Measurements from ENCODE around the gene CRYBB3.
"Not testable (repeated sequence)": the region's sequence is repeated elsewhere in the genome, so short reads cannot be mapped to it uniquely, and the experiment has no call there.

CRYBB3 gene

GRCh38 chr22:25176175-25176574 is 23.5 kb upstream of the CRYBB3 start:
- DNase-seq (ENCODE audit: low spot score): no peak

- DNase-seq (ENCODE audit: low spot score): no peak
Observed at GRCh38 chr22:25176799-25177198, 22.9 kb upstream of the CRYBB3 start.

GRCh38 chr22:25177226-25177625 is 22.4 kb upstream of the CRYBB3 start:
- no peak for DNase-seq (ENCODE audit: low spot score)

GRCh38 chr22:25177895-25178294 is 21.8 kb upstream of the CRYBB3 start:
- no peak for DNase-seq (ENCODE audit: low spot score)

- not testable (repeated sequence) for DNase-seq (ENCODE audit: low spot score)
Observed at GRCh38 chr22:25178348-25178747, 21.3 kb upstream of the CRYBB3 start.

- not testable (repeated sequence) for DNase-seq (ENCODE audit: low spot score)
Observed at GRCh38 chr22:25178869-25179631, 20.6 kb upstream of the CRYBB3 start.

GRCh38 chr22:25182131-25183110 is 17.2 kb upstream of the CRYBB3 start:
- DNase-seq (ENCODE audit: low spot score): no peak

- DNase-seq (ENCODE audit: low spot score): no peak
Observed at GRCh38 chr22:25183949-25184619, 15.6 kb upstream of the CRYBB3 start.

GRCh38 chr22:25186140-25186539 is 13.5 kb upstream of the CRYBB3 start:
- DNase-seq (ENCODE audit: low spot score): no peak

- DNase-seq (ENCODE audit: low spot score): no peak
Observed at GRCh38 chr22:25187469-25187868, 12.2 kb upstream of the CRYBB3 start.

- no peak for DNase-seq (ENCODE audit: low spot score)
Observed at GRCh38 chr22:25192406-25192805, 7.3 kb upstream of the CRYBB3 start.

- no peak for DNase-seq (ENCODE audit: low spot score)
Observed at GRCh38 chr22:25193130-25193529, 6.5 kb upstream of the CRYBB3 start.

GRCh38 chr22:25193548-25193947 is 6.1 kb upstream of the CRYBB3 start:
- no peak for DNase-seq (ENCODE audit: low spot score)

GRCh38 chr22:25196326-25196725 is 3.3 kb upstream of the CRYBB3 start:
- no peak for DNase-seq (ENCODE audit: low spot score)

GRCh38 chr22:25197340-25197739 is 2.3 kb upstream of the CRYBB3 start:
- no peak for DNase-seq (ENCODE audit: low spot score)

GRCh38 chr22:25200967-25201366 is 1.3 kb downstream of the CRYBB3 start:
- DNase-seq (ENCODE audit: low spot score): no peak

- no peak for DNase-seq (ENCODE audit: low spot score)
Observed at GRCh38 chr22:25201557-25202273, 2.1 kb downstream of the CRYBB3 start.

- peak; percentile 35 for DNase-seq (ENCODE audit: low spot score)
Observed at GRCh38 chr22:25202290-25202921, 2.7 kb downstream of the CRYBB3 start.

- no peak for DNase-seq (ENCODE audit: low spot score)
Observed at GRCh38 chr22:25203082-25203481, 3.4 kb downstream of the CRYBB3 start.

- DNase-seq (ENCODE audit: low spot score): not testable (repeated sequence)
Observed at GRCh38 chr22:25204547-25204946, 4.9 kb downstream of the CRYBB3 start.

- DNase-seq (ENCODE audit: low spot score): no peak
Observed at GRCh38 chr22:25205847-25206246, 6.2 kb downstream of the CRYBB3 start.

All from globus pallidus (tissue), 1 donor.